Osteocyte (in vitro differentiated cells): ENCODE results near the gene A4GNT. TPM values are rescaled to one million over a fixed set of nuclear protein-coding genes. Genes with fewer than 3 reads are reported as not detected.
A peak's percentile ranks its signal among the peaks of the same experiment; 100 is the strongest.

Experiments used
- DNase-seq: peaks from one replicate; pipeline ENCODE4 v3.0.0; 2021; ENCODE audit warnings: mixed read lengths; ENCODE audit not compliant: unreplicated experiment; ENCODE audit errors: extremely low spot score
- H3K27ac Mint-ChIP-seq: one replicate; pipeline ENCODE4 v1.8.0; 2021; ENCODE audit warnings: mild to moderate bottlenecking, mixed read lengths; ENCODE audit not compliant: unreplicated experiment
- H3K27me3 Mint-ChIP-seq: one replicate; pipeline ENCODE4 v1.8.0; 2021; ENCODE audit warnings: mixed read lengths; ENCODE audit not compliant: unreplicated experiment
- H3K36me3 Mint-ChIP-seq: one replicate; pipeline ENCODE4 v1.8.0; 2021; ENCODE audit warnings: mixed read lengths; ENCODE audit not compliant: unreplicated experiment
- H3K4me1 Mint-ChIP-seq: one replicate; pipeline ENCODE4 v1.8.0; 2021; ENCODE audit warnings: mixed read lengths; ENCODE audit not compliant: unreplicated experiment
- H3K4me3 Mint-ChIP-seq: one replicate; pipeline ENCODE4 v1.8.0; 2021; ENCODE audit warnings: mild to moderate bottlenecking, moderate library complexity, mixed read lengths; ENCODE audit not compliant: unreplicated experiment
- H3K9me3 Mint-ChIP-seq: one replicate; pipeline ENCODE4 v1.8.0; 2021; ENCODE audit warnings: mixed read lengths; ENCODE audit not compliant: unreplicated experiment
- total RNA-seq: library from RNA; stranded (reverse); gene quantifications from 2 replicates; pipeline ENCODE4 v1.2.1, GENCODE V29; 2021
- TF ChIP-seq, protein P1 (sequence below): fragments of 200-600 bp; sonication (generic); IDR thresholded peaks from 2 replicates; pipeline ENCODE4 v1.5.0; 2021; ENCODE audit warnings: antibody characterized with exemption, mild to moderate bottlenecking, moderate library complexity

The A4GNT gene
- total RNA-seq, 1 donor from 2014 or later: not detected

DNA sequence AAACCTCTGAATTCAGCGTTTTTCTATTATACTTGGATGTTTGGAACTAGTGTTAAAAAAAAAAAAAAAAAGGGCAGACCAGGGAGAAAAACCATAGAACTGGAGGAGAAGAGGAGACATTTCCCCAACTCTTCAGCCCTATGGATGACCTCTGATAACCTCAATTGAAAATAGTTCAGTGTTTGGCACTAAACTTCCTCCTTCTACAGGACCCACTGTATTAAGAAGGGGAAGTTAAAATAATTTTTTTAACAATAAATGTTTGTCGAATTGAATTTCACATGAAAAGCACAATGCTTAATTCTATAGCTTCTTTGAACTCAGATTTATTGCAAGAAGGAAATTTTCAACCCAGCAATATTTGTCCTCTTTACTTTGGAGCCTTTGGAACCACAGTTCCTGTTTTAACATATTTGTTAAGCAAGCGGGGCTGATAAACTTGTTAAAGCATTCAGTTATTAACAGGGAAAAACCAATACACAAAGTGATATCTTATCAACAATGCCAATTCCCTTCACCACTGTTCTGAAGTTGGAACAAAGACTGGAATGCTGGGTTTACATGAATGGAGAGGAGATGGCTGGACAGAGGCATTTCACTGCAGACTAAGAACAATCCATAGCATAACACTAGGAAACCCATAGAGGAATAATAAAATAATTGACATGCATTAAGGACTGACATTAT lies 3.1 kb upstream of the A4GNT start:
- Mint-ChIP-seq H3K4me3 (no peak overlapping the region), H3K9me3 (no peaks in the 10 kb centered on the region), H3K27me3 (peaks cover 58% of the 10 kb centered on the region), H3K27ac (no peak overlapping the region), H3K36me3 (no peaks in the 10 kb centered on the region), H3K4me1 (no peaks in the 10 kb centered on the region)
- DNase-seq: no peak
- TF ChIP-seq, protein P1, sequence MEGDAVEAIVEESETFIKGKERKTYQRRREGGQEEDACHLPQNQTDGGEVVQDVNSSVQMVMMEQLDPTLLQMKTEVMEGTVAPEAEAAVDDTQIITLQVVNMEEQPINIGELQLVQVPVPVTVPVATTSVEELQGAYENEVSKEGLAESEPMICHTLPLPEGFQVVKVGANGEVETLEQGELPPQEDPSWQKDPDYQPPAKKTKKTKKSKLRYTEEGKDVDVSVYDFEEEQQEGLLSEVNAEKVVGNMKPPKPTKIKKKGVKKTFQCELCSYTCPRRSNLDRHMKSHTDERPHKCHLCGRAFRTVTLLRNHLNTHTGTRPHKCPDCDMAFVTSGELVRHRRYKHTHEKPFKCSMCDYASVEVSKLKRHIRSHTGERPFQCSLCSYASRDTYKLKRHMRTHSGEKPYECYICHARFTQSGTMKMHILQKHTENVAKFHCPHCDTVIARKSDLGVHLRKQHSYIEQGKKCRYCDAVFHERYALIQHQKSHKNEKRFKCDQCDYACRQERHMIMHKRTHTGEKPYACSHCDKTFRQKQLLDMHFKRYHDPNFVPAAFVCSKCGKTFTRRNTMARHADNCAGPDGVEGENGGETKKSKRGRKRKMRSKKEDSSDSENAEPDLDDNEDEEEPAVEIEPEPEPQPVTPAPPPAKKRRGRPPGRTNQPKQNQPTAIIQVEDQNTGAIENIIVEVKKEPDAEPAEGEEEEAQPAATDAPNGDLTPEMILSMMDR: no peak

DNA sequence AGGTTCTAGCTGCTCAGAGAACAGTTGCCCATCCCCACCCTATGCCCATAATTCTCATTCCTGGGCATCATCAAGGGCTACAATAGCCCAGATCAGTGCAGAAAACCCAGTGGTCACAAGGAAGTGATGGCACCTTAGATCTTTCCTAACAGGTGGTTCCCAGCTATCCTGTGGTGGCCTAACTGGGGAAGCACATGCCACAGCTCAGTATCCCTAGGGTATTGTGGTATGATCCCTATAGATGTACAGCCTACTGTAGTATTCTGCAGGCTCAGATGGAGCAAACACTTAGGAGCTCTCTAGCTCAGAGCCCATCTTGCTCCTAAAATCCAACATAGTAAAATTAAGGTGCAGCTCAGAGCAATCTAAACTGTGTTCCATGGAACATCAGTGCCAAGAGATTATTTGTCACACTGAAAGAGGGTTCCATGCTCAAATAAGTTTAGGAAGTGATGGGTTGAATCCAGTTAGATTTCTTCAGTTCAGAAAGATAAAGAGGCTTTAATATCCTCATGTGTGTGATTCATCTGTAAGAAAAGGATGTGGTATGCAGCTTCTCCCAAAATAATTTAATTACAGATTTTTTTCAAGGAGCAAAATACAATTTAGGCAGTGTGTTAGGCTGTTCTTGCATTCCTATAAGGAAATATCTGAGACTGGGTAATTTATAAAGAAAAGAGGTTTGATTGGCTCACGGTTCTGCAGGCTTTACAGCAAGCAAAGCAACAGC lies 4.4 kb downstream of the A4GNT start:
- Mint-ChIP-seq H3K27me3 (peaks cover 24% of the 10 kb centered on the region), H3K36me3 (no peaks in the 10 kb centered on the region), H3K4me1 (peaks cover 17% of the 10 kb centered on the region), H3K9me3 (no peaks in the 10 kb centered on the region), H3K4me3 (no peak overlapping the region), H3K27ac (no peak overlapping the region)
- TF ChIP-seq, protein P1: no peak
- DNase-seq: no peak

DNA sequence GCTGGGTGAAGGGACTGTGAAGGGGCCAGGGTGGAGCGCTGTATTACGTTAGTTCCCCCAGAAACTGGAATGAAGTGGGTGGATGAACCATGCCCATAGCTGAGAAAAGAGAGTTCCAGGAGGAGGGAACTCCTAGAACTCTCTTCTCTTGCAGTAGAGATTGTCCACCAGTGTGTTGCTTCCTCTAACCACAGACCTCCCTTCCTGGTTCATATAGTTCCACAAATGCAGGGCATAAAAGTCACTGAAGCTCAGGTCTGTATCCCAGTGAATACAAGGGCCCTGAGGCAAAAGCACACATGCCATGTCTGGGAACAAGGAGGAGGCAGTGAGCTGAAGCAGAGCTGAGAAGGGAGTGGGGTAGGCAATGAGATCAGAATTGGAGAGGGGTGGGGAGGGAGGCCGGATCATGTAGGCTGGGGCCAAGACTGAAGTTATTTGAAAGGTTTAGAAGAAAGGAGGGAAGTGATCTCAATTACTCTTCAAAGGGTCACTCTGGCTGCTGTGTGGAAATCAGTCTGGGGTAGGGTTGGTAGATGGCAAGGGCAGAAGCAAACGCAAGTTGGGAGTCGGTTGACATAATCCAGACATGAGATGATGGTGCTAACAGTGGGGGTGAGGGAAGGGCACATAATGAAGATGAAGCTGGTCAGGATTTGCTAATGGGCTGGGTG lies 6.5 kb downstream of the A4GNT start:
- Mint-ChIP-seq H3K4me3 (no peak overlapping the region), H3K27ac (no peak overlapping the region), H3K36me3 (no peaks in the 10 kb centered on the region), H3K9me3 (no peaks in the 10 kb centered on the region), H3K4me1 (peaks cover 17% of the 10 kb centered on the region), H3K27me3 (peaks cover 6% of the 10 kb centered on the region)
- DNase-seq: peak; percentile 34
- TF ChIP-seq, protein P1: no peak

DNA sequence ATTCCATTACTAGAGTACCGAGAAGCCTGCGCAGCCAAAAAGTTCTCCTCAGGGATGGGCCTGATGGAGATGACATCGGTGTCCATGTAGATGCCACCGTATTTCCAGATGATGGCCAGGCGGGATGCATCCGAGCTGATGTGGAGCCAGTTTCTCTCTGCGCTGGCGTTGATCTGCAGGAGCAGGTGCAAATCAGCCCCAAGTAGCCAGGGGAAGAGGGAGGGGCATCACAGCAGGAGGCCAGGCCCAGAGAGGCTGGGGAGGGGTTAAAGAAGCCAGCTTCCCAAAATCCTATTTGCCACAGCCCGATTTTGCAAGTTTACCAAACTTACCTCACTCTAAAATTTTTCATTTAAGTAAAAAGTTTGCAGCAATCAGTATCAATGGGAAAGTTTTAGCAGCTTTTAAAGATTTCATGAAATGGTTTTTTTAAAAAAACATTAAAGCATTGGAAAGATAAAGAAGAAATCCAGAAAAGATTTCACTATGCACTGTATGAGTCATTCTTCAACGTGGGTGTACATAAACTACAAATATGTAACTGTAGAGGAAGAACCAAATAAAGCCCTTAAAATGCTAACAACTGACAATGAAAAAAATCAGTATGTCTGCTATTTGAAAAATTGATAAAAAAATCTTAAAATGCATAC lies 7.4 kb downstream of the A4GNT start:
- H3K4me3 Mint-ChIP-seq: no peak overlapping the region
- H3K9me3 Mint-ChIP-seq: no peaks in the 10 kb centered on the region
- no peaks in the 10 kb centered on the region for H3K36me3 Mint-ChIP-seq
- peak; percentile 70 for DNase-seq
- TF ChIP-seq, protein P1: no peak
- peaks cover 17% of the 10 kb centered on the region for H3K4me1 Mint-ChIP-seq
- H3K27me3 Mint-ChIP-seq: no peaks in the 10 kb centered on the region
- H3K27ac Mint-ChIP-seq: no peak overlapping the region
